Nephron (organoid): ENCODE measurements around the gene RNF182.
"Not testable (repeated sequence)": the region's sequence is repeated elsewhere in the genome, so short reads cannot be mapped to it uniquely, and the experiment has no call there.

ENCODE experiments used
- H3K27ac Mint-ChIP-seq, 3 experiments: 2 replicates each; pipeline ENCODE4 v1.8.0; 2020; ENCODE audit warnings: mixed read lengths in 3 of 3, mild to moderate bottlenecking in 2 of 3, moderate library complexity in 1 of 3
- H3K27me3 Mint-ChIP-seq: 2 replicates; pipeline ENCODE4 v1.8.0; 2021; ENCODE audit warnings: low read depth, mild to moderate bottlenecking, moderate library complexity, mixed read lengths
- H3K36me3 Mint-ChIP-seq: 2 replicates; pipeline ENCODE4 v1.8.0; 2020; ENCODE audit warnings: low read depth, mixed read lengths
- H3K4me1 Mint-ChIP-seq: 2 replicates; pipeline ENCODE4 v1.8.0; 2020; ENCODE audit warnings: mixed read lengths
- H3K4me3 Mint-ChIP-seq, 3 experiments: 2 replicates each; pipeline ENCODE4 v1.8.0; 2020; ENCODE audit warnings: mild to moderate bottlenecking in 3 of 3, mixed read lengths in 3 of 3, moderate library complexity in 2 of 3
- H3K9me3 Mint-ChIP-seq: 2 replicates; pipeline ENCODE4 v1.8.0; 2020; ENCODE audit warnings: mixed read lengths
- CTCF ChIP-seq, 3 experiments: fragments of 200-600 bp; sonication (generic); IDR thresholded peaks; one replicate each; pipeline ENCODE4 v1.5.0; 2021; ENCODE audit warnings: antibody characterized with exemption in 3 of 3; ENCODE audit not compliant: unreplicated experiment in 3 of 3

RNF182 gene

GRCh38 chr6:13924949-13925881, at the start of gene RNF182:
TSS of gene RNF182 (plus strand) at chr6:13924952. CDS start at chr6:13977120, 52,168 bp downstream.
- peaks cover 14% of the 10 kb centered on the region for H3K4me1 Mint-ChIP-seq
- no peaks in the 10 kb centered on the region for H3K36me3 Mint-ChIP-seq
- peak within 1 kb of the TSS; percentile 87 to 93 (median 91) for H3K4me3 Mint-ChIP-seq
- TF ChIP-seq CTCF (IDR thresholded peaks at IDR 0.05; ENCODE audit: unreplicated experiment in 3 of 3), result no peak
- H3K27ac Mint-ChIP-seq, result peak within 1 kb of the TSS; percentile 41 to 68 (median 45)
- no peaks in the 10 kb centered on the region for H3K9me3 Mint-ChIP-seq
- peaks cover 69% of the 10 kb centered on the region for H3K27me3 Mint-ChIP-seq

- H3K9me3 Mint-ChIP-seq, result peaks cover 7% of the 10 kb centered on the region
- no peaks in the 10 kb centered on the region for H3K27me3 Mint-ChIP-seq
- H3K4me3 Mint-ChIP-seq, result no peak overlapping the region
- H3K4me1 Mint-ChIP-seq, result peaks cover 9% of the 10 kb centered on the region
- no peaks in the 10 kb centered on the region for H3K36me3 Mint-ChIP-seq
- TF ChIP-seq CTCF (IDR thresholded peaks at IDR 0.05; ENCODE audit: unreplicated experiment in 3 of 3), result no peak
- no peak overlapping the region for H3K27ac Mint-ChIP-seq
Measured at GRCh38 chr6:13877051-13877450, 47.7 kb upstream of the RNF182 start.

- not testable (repeated sequence) for H3K4me1 Mint-ChIP-seq, H3K27me3 Mint-ChIP-seq, H3K27ac Mint-ChIP-seq, H3K36me3 Mint-ChIP-seq, H3K4me3 Mint-ChIP-seq
- H3K9me3 Mint-ChIP-seq, result peaks cover 14% of the 10 kb centered on the region
Measured at GRCh38 chr6:13880061-13880663, 44.6 kb upstream of the RNF182 start.

GRCh38 chr6:13881621-13882165, 43.1 kb upstream of the RNF182 start:
- Mint-ChIP-seq H3K27me3 (no peaks in the 10 kb centered on the region), H3K27ac (no peak overlapping the region), H3K4me3 (no peak overlapping the region), H3K4me1 (no peaks in the 10 kb centered on the region), H3K9me3 (peaks cover 14% of the 10 kb centered on the region), H3K36me3 (no peaks in the 10 kb centered on the region)
- no peak for TF ChIP-seq CTCF (IDR thresholded peaks at IDR 0.05; ENCODE audit: unreplicated experiment in 3 of 3)

GRCh38 chr6:13883966-13884365, 40.8 kb upstream of the RNF182 start:
- H3K27ac Mint-ChIP-seq, result no peak overlapping the region
- H3K4me1 Mint-ChIP-seq, result no peaks in the 10 kb centered on the region
- TF ChIP-seq CTCF (IDR thresholded peaks at IDR 0.05; ENCODE audit: unreplicated experiment in 3 of 3), result no peak
- no peak overlapping the region for H3K4me3 Mint-ChIP-seq
- no peaks in the 10 kb centered on the region for H3K27me3 Mint-ChIP-seq
- peaks cover 8% of the 10 kb centered on the region for H3K9me3 Mint-ChIP-seq
- no peaks in the 10 kb centered on the region for H3K36me3 Mint-ChIP-seq

GRCh38 chr6:13884397-13884796, 40.4 kb upstream of the RNF182 start:
- H3K27ac Mint-ChIP-seq, result no peak overlapping the region
- no peak overlapping the region for H3K4me3 Mint-ChIP-seq
- TF ChIP-seq CTCF (IDR thresholded peaks at IDR 0.05; ENCODE audit: unreplicated experiment in 3 of 3), result no peak
- no peaks in the 10 kb centered on the region for H3K36me3 Mint-ChIP-seq
- no peaks in the 10 kb centered on the region for H3K4me1 Mint-ChIP-seq
- no peaks in the 10 kb centered on the region for H3K27me3 Mint-ChIP-seq
- peaks cover 8% of the 10 kb centered on the region for H3K9me3 Mint-ChIP-seq
